Stimulated activated CD4-positive, alpha-beta T cell treated with anti-CD3 and anti-CD28 coated beads, Interleukin-2, amount 100 ng/mL, for 24 hours (primary cell): ENCODE results near the gene ZNF195.
"Not testable (repeated sequence)": the region's sequence is repeated elsewhere in the genome, so short reads cannot be mapped to it uniquely, and the experiment has no call there.

Experiments
- DNase-seq, 2 donors: peaks; one replicate each; pipeline ENCODE4 v3.0.0-alpha.2; 2020

The ZNF195 gene

DNA sequence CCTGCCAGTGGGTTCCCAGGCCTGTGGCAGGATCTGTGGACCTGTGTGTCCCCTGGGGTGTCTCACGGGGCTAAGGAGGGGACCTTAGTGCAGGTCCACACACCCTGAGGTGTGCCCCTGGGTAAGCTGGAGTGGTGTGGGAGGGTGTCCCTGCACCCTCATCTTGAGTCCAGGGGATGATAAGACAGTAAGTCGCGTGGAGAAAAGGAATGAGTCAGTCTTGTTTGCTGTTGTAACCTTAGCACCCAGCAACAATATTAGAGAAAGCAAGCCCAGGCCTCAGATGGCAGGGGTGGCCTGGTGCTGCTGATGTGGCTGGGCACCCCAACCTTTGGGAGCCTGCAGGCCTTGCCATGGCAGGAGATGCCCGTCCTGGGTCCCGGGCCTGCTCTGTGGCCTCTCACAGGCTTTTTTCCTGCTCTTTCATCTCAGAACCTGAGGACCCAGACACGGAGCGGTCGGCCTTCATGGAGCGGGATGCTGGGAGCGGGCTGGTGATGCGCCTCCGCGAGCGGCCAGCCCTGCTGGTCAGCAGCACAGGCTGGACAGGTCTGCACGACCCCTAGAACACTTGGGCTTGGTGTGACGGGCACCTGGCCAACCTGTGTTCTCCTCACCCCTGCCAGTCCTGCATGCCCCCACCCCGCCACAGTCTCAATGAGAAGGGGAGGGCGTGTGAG, 23.4 kb upstream of the ZNF195 start:
- not testable (repeated sequence) for DNase-seq

DNA sequence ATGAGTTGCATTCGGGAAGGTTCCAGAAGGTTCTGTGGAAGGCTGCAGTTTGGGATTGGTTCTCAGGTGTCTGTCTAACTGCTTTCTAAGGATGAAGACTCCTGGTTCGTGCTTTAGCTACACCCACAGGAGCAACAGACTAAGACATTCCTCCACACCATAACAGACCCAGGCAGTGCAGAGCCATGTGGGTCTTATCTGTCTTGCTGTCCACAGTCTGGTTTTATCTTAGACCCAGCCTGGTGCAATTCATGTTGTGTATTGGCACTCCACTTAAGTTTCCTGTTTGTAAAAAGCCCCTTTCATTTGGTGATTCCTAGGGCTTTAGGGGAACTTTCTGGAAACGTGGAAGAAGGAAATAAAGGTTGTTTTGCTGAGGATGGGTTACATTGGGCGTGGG, 22.1 kb upstream of the ZNF195 start:
- not testable (repeated sequence) for DNase-seq

DNA sequence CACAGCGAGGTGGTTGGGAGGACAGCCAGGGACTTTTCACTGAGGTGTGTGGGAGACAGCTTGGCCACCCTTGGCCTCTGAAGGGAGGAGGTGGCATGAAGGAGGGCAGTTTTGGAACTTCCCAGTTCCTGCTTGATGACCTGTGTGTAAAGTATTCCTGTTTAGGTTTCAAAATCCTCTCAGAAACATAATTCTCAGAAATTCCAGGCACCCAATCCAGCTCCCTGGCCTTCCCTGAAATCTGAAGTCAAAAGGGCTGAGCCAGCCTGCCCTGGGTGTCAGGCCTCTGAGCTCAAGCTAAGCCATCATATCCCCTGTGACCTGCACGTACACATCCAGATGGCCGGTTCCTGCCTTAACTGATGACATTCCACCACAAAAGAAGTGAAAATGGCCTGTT, 19.6 kb upstream of the ZNF195 start:
- not testable (repeated sequence) for DNase-seq

DNA sequence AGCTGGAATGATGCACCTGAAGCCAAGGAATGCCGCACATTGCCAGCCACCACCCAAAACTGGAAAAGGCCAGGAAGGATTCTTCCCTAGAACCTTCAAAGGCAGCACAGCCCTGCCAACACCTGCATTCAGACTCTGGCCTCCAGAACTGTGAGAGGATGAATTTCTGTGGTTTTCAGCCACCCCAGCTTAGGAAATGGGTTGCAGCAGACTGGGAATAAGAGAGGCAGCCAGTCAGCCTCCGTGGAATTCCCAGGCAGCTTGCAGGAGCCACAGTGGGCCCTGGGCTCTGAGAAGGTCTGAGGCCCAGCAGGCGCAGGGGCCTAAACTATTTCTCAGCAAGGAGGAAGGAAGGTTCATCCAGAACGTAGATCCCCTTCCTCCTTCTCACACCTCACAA, 19.2 kb upstream of the ZNF195 start:
- not testable (repeated sequence) for DNase-seq

DNA sequence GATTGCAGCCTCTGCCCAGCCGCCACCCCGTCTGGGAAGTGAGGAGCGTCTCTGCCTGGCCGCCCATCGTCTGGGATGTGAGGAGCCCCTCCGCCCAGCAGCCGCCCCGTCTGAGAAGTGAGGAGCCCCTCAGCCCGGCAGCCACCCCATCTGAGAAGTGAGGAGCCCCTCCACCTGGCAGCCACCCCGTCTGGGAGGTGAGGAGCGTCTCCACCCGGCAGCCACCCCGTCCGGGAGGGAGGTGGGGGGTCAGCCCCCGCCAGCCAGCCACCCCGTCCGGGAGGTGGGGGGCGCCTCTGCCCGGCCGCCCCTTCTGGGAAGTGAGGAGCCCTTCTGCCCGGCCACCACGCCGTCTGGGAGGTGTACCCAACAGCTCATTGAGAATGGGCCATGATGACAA, 18.3 kb upstream of the ZNF195 start:
- not testable (repeated sequence) for DNase-seq

DNA sequence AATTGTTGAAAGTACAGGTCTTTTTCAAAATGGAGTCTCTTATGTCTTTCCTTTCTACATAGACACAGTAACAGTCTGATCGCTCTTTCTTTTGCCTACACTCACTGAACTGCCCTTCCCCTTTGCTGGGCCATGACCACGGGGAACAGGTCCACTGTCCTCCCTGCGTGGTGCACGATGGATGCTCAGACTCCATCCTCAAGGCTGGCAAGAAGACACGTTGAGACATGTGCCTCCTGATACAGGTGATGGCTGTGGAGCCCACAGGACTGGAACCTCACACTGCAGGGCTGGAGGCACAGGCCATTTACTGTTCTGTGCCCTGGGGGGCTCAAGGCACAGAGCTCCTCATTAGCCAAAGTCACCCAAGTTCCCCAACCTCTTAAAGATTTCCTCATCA, 16.5 kb upstream of the ZNF195 start:
- not testable (repeated sequence) for DNase-seq

DNA sequence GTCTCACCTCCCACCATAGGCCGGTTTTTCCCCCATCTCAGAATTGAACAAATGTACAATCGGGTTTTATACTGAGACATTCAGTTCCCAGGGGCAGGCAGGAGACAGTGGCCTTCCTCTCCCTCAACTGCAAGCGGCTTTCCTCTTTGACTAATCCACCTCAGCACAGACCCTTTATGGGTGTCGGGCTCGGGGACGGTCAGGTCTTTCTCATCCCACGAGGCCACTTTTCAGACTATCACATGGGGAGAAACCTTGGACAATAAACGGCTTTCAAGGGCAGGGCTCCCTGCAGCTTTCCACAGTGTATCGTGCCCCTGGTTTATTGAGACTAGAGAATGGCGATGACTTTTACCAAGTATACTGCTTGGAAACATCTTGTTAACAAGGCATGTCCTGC, 16.0 kb upstream of the ZNF195 start:
- DNase-seq: not testable (repeated sequence)

DNA sequence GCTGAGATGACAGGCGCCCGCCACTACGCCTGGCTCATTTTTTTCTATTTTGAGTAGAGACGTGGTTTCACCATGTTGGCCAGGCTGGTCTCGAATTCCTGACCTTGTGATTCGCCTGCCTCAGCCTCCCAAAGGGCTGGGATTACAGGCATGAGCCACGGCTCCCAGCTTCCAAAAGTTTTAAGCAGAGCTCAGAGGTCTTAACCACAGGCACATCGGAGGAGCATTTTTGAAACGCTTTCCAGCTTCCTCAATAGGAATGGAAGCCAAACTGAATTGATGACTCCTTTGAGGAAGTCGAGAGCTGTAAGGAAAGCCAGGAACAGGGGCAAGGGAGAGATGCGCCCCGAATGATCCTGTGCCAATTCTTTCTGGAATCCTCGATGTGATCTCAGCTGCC, 14.5 kb upstream of the ZNF195 start:
- DNase-seq: not testable (repeated sequence)

DNA sequence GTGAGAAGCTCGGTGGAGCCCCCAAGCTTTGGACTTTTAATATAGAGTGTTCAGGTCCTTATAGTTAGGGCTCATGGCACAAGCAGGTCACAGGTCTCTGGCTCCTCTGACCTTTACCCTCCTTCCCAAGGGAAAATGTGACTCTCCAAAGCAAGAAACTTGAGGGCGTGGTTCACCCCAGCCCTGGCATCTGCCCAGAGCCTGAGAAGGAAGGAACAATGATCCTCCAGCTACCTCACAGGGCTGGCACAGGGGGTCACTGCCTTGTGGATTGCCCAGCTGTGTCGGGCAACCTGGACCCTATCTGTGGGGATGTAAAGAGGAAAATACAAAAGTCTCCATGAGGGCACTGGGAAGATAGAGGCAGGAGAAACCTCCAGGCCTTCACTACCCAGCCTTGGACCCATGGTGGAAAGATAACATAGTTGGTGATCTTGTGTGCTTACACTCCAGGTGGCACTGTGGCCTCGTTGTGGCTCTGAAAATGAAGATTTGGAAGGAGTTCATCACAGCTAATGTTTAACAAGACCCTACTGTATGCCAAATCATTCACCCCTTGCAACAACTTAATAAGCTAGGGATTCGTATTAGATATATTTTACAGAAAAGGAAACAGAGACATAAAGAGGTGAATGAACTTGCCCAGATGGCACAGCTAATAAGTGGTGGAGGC, 3.8 kb upstream of the ZNF195 start:
- no peak for DNase-seq

DNA sequence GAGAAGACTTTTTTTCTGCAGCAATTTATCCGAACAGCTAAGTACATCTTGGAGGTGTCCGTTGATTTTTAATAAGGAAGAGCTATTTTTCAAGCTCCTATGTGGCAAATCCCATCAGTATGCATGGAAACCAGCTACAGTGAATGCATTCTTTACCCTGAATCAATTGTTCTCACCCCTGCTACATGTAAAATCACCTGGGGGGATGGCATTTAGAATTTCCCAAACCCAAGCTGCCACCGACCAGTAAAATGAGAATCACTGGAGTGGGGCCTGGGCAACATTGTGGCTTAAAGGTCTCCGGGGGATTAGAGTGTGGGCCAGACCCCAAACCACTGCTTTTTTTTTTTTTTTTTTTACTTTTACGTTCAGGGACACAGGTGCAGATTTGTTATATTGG, 2.8 kb upstream of the ZNF195 start:
- no peak for DNase-seq

DNA sequence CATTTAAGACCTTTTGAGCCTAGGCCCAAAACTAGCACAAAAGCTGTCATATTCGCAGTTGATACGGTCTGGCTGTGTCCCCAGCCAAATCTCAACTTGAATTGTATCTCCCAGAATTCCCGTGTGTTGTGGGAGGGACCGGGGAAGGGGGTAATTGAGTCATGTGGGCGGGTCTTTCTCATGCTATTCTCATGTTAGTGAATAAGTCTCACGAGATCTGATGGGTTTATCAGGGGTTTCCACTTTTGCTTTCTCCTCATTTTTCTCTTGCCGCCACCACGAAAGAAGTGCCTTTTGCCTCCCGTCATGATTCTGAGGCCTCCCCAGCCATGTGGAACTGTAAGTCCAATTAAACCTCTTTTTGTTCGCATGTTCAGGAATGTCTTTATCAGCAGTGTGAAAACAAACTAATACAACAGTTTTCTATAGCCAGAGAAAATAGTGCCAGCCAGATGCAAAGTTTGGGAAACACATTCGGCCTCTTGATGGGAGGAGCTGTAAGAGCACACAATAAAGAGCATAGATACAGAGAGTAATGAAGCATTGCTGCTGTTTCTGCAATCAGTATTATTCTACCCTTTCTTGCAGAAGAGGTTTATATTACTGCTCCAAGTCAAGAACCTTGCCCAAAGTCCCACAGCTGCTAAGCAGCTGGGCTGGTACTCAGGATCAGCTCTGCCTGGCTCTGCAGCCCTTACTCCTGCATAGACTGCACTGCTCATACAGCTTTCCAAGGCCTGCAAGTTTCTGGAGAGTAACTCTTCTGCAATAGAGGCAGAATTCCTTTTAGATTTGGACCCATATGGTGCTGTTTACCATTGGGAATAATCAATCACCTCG, 2.0 kb upstream of the ZNF195 start:
- no peak for DNase-seq

DNA sequence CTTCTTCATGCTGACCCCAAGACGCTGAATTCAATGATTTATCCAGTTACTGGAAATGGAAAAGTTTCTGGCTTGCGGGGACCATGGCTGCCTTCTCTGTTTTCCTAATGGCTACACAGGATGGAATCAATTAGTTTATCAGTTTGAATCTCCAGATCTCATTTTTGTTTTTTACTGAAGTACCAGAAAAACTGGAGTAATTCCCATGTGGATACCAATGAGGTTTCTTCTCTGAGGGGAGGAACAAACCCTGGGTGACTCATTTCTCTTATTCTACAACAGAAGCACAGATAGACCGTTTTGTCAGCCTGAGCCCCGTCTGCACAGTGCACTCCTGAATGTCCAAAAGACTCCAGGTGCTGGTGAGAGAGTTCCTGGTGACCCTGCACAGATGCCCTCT, 3.4 kb downstream of the ZNF195 start:
- no peak for DNase-seq

DNA sequence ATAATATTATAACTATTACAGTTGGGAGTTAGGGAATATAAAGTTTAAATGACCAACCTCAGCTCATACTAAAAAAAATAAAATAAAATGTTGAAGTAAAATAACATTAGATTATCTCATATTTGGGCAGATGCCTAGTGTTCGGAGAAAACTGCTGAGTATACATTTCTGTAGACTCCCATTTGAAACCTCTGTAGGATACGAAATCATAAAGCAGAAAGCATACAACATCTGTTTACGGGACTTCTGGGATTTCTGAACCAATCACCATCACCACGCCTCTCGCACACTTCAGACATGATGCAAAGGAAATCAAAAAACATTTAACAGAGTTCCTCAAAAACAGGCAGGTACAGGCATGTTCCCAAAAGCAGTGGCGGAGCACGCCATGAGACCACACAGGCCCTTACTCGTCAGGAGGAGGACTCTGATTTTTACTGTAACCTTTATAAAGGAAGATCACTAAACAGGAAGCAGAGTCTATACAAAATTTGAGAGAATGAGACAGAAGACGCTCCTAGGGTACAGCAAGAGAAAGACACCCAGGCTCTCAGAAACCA, 8.6 kb downstream of the ZNF195 start:
- DNase-seq: no peak

DNA sequence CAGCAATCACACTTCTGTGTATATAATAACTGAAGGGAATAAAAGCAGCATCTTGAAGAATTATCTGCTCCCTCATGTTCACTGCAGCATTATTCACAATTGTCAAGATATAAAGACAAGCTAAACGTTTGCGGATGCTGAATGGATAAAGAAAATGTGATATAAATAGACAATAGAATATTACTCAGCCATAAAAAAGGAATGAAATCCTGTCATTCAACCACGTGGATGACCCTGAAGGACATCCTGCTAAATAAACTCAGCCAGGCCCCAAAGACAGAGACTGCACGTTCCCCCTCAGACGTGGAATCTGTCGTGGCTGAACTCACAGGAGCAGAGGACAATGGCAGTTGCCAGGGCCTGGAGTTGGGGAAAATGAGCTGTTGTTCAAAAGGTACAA, 9.6 kb downstream of the ZNF195 start:
- DNase-seq: no peak

DNA sequence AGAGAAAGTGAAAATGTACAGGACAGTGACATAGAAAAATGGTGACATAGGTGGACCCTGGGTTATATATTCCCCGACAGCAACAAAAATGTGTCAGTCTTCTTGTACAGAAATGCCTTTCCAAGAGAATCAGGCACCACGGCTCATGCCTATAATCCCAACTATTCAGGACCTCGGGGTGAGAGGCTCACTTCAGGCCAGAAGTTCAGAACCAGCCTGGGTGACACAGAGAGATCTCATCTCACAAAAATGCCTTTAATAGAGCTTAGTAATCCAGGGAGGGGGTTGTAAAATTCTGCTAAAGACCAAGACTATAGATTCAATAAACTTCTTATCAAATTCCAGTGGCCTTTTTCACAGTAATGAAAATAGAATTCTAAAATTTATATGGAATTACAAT, 10.7 kb downstream of the ZNF195 start:
- DNase-seq: no peak

DNA sequence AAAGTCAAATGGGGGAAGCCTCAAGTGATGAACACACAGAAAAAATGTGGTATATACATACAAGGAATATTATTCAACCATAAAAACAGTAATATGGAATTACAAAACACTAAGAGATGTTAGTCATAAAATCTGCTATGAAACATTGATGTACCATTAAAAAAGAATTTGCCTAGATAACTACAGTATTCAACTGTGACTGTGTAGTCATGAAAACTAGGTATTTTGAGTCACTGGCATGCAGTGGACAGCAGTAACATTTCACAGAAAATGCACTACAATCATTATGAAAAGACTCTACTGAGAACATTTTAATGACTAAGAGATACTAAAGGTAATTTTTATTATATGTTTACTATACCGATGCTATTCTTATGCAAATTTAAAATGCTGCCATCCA, 11.7 kb downstream of the ZNF195 start:
- no peak for DNase-seq

DNA sequence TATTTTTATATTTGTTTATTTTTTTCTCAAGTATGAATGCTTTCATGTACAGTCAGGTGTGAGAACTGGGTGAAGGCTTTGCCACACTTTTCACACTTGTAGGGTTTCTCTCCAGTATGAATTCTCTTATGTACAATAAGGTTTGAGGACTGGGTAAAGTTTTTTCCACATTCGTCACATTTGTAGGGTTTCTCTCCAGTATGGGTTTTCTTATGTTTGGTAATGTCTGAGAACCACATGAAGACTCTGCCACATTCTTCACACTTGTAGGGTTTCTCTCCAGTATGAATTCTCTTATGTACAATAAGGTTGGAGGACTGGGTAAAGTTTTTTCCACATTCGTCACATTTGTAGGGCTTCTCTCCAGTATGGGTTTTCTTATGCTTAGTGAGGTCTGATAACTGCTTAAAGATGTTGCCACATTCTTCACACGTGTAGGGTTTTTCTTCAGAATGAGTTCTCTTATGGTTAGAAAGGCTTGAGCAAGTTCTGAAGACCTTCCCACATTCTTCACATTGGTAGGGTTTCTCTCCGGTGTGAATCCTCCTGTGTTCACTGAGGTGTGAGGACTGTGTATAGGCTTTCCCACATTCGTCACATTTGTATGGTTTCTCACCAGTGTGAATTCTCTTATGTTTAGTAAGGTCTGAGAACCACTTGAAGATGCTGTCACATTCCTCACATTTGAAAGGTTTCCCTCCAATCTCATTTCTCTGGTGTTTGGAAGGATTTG, 19.7 kb downstream of the ZNF195 start:
- no peak for DNase-seq

DNA sequence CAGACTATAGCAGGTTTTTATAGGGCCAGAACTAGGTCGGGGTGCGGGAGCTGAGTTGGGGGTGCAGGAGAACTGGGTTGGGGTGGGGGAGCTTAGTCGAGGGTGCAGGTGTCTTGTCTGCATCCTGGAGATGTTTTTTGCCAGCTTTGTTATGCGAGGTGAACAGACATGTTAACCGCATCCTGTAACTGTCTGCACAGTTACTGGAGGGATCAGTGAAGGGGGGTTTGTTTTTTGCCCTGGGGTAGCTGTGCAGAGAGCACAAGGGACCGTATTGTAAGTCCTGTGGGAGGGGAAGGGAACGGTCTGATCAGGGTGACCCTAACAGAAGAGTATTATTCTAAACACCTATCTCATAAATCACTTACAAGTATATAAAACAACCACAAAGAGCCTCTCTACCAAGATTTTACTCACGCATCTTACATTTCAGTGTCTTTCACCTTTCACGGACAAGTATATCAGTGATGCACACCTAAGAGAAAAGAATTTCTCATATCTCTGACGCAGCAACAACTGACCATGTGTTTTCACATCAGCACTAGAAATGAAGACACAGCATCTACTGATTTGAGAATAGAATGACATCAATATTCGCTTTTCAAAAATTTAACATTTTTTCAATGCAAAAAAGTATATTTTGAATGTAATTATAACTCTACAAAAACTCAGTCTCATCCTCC, 20.8 kb downstream of the ZNF195 start:
- DNase-seq: no peak

DNA sequence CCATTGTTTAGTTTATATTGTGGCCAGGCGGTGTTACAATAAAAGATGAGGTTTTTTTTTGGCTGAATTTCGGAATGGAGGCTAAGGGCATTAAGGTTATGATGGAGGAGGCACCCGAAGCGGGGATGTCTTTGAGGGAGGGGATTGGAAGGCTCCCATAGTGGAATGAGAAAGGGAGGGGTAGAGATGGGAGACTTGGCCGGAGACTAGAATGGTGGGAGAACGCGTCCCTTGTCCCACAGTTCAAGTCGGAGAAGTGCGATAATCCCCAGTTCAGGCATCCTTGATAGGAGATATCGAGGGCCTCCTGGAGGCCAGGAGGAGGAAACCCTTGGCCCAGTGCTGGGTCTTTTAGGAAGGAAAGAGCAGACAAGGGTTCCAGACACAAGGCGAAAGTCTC, 21.6 kb downstream of the ZNF195 start:
- no peak for DNase-seq

DNA sequence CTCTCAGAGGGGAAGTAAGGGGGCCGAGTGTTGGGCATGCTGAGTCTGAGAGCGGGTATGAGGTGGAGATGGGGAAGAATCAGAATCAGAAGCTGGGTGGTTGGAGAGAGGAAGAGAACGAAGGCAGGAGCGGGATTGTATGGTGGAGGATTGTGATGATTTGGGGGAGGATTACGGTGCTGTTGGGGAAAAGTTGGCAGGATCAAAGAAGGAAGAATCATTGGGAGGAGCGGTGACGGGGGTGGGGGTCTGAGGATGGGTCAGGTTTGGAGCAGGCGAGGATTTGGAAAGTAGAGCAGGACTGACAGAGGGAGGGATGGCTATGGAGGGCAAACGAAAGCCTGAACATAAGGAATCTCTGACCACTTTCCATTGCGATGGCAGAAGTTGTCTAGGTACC, 22.1 kb downstream of the ZNF195 start:
- no peak for DNase-seq

DNA sequence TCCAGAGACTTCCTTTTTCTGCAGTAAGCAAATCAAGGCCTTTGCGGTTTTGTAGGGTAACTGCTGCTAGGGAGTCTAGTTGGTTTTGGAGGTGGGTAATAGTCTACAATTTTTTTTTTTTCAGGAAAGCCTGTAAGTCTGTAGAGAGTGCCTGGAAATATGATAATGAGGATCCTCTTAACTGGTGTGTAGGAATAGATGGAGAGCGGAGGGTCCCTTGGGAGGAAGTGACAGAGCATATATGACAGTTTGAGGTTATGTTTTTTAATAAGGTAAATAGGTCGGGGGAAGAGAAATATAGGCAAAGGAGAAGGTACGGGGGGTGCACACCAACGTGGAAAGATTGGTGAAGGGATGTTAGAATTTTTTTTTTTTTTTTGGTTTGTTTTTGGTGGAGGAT, 25.9 kb downstream of the ZNF195 start:
- DNase-seq: no peak

DNA sequence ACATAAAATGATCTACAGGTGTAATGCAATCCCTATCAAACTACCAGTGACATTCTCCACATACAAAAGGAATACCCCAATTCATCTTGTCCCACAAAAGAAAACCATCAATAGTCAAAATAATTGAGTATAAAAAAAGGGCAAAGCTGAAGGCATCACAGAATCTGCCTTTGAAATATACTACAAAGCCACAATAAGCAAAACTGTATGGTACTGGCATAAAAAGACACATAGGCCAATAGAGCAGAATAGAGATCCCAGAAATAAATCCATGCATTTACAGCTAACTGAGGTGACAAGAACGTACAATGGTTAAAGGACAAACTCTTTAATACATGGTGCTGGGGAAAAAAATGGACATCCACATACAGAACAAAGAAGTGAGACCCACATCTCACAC, 31.8 kb downstream of the ZNF195 start:
- DNase-seq: no peak
